NCI-H748 treated with DMSO at 0.1 percent for 48 hours (cell line): ENCODE data around the gene SIGLEC12.
"Not testable (repeated sequence)": the region's sequence is repeated elsewhere in the genome, so short reads cannot be mapped to it uniquely, and the experiment has no call there.

ENCODE experiments used
- DNase-seq: peaks from one replicate; lab custom pipeline; 2025; lab: John Stamatoyannopoulos, UW

The SIGLEC12 gene

DNA sequence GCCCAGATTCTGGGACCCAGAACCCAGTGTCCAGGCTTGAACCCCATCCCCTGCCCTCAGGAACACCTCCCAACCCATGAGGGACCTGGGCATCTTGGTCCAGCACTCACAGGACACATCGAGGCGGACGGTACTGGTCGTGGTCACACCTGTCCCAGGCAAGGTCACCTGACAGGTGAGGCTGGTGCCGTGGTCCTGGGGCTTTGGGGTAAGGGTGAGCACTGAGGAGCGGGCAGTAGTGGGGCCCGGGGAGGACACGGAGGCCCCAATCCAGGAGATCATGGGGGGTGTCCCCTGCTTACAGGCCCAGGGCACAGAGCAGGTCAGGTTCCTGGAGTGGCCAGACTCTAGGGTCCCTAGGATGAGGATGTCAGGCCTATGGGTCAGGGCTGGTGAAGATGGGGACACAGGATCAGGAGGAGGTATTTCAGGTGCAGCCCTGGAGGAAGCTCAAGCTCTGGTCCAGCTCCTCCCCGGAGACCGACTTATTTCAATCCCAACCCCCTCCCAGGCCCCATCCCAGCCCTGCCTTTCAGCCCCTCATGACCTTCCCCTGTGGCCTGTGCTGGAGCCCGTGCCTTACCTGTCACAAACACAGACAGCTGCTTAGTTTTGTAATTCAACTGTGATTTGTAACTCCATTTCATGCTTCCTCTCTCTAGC, 44.1 kb downstream of the SIGLEC12 start:
- DNase-seq = no peak

GRCh38 chr19:51456541-51457290, 44.9 kb downstream of the SIGLEC12 start:
- DNase-seq = no peak

- DNase-seq = no peak
Observed at GRCh38 chr19:51450730-51451307, 50.8 kb downstream of the SIGLEC12 start.

DNA sequence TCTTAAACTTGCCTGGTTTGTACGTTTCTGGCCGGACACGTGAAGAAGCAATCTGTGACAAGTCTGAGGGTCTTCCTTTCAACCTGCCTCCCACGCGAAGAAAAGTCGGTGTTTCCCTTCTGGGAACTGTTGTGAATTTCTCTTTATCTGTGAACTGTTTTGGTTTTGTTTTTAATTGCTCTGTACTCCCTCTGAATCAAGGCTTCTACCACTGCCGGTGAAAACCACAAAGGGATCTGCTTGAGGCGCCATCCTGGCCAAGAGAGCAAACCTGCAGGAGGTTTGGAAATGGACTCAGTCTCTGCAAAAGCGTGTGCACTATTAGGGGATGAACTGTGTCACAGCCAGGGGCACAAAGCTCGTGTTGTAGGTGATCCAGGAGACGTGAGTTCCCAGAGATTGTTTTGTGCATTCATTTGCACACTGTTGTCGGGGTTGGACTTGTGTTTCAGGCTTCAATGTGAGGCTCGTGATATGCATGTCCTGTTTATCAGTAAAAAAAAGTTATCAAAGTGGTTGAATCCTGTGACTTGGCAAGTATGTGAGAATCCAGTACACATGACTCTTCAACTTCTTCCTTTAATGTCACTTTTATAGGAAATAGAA, 53.1 kb downstream of the SIGLEC12 start:
- DNase-seq = no peak

DNA sequence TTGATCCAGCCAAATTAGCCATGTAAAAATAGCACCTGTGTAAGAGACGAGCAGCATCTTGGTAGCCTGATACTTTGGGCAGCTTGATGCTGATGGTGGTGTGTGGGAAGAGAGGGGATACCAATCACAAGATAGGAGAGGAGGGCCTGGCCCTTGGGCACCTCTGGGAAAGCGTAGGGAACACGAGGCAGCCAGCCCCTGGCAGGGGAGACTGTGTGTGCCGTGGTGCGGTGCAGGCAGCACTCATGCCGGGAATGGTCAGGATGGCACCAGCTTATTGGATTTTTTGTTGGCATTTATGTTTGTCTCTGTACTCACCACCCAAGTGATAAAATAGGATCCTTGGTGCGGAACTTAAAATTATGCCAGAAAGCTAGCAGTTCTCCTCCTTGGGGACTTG, 53.6 kb downstream of the SIGLEC12 start:
- no peak for DNase-seq

DNA sequence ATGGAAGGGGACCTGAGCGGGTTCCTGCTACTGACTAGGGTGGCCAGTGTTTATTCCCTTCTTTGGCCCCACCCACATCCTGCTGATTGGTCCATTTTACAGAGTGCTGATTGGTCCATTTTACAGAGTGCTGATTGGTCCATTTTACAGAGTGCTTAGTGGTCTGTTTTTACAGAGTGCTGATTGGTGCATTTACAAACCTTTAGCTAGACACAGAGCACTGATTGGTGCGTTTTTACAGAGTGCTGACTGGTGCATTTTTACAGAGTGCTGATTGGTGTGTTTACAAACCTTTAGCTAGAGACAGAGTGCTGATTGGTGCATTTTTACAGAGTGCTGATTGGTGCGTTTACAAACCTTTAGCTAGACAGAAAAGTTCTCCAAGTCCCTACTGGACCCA, 54.1 kb downstream of the SIGLEC12 start:
- not testable (repeated sequence) for DNase-seq

GRCh38 chr19:51441410-51442390, 59.9 kb downstream of the SIGLEC12 start:
- no peak for DNase-seq
